ENCODE measurements around the gene NFILZ.

GRCh38 chr19:8629184-8629583 lies 1.2 kb upstream of the NFILZ start:
- no peak for TF ChIP-seq CTCF (conservative IDR thresholded peaks at IDR 0.05; ENCODE audit: low read length)
- no peak for TF ChIP-seq EZH2phosphoT487 (IDR thresholded peaks at IDR 0.05; ENCODE audit: borderline replicate concordance)
